Fibroblast of villous mesenchyme (primary cell): ENCODE data around the gene MICB. TPM values are rescaled to one million over a fixed set of nuclear protein-coding genes. Genes with fewer than 3 reads are reported as not detected.

Source experiments
- DNase-seq: peaks from one replicate; pipeline ENCODE4 v3.0.0-alpha.2; 2010; ENCODE audit warnings: low read depth
- H3K4me3 ChIP-seq: 2 replicates; pipeline ENCODE4 v1.5.1; 2011; ENCODE audit warnings: low read depth, mild to moderate bottlenecking, low read length
- total RNA-seq: library from RNA; depleted of rRNA; stranded (reverse); fragments of >200 nt; gene quantifications from 2 replicates; pipeline ENCODE4 v1.2.3, GENCODE V29; 2012
- TF ChIP-seq, protein P1 (sequence below): IDR thresholded peaks from 2 replicates; pipeline ENCODE4 v1.5.1; 2012; ENCODE audit warnings: low read depth, mild to moderate bottlenecking, low read length; ENCODE audit not compliant: insufficient read depth

MICB gene
- total RNA-seq, 1 donor = 30.7 TPM

DNA sequence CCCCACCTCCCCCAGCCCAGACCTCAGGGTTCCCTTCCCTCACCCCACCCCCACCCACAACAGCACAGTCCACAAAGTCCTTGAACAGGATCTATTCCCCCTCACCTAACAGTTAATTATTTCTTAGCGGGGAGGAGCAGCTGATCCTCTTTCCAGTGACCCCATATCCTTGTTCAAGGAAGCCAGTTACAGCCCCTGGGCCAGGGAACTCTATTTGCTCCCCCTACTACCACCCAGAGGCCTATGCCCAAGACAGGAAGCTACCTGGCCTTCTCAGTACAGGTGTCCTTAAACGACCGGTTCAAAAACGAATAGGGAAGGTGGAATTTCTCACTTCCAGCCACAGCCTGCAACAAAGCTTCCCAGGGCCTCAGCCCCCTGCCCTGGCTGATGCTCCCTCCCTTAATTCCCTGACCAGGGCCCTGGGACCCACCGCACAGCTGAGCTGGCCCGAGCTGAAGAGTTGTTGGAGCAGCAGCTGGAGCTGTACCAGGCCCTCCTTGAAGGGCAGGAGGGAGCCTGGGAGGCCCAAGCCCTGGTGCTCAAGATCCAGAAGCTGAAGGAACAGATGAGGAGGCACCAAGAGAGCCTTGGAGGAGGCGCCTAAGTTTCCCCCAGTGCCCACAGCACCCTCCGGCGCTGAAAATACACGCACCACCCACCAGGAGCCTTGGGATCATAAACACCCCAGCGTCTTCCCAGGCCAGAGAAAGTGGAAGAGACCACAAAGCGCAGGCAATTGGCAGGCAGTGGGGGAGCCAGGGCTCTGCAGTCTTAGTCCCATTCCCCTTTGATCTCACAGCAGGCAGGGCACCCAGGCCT, 31.6 kb downstream of the MICB start:
- TF ChIP-seq, protein P1, sequence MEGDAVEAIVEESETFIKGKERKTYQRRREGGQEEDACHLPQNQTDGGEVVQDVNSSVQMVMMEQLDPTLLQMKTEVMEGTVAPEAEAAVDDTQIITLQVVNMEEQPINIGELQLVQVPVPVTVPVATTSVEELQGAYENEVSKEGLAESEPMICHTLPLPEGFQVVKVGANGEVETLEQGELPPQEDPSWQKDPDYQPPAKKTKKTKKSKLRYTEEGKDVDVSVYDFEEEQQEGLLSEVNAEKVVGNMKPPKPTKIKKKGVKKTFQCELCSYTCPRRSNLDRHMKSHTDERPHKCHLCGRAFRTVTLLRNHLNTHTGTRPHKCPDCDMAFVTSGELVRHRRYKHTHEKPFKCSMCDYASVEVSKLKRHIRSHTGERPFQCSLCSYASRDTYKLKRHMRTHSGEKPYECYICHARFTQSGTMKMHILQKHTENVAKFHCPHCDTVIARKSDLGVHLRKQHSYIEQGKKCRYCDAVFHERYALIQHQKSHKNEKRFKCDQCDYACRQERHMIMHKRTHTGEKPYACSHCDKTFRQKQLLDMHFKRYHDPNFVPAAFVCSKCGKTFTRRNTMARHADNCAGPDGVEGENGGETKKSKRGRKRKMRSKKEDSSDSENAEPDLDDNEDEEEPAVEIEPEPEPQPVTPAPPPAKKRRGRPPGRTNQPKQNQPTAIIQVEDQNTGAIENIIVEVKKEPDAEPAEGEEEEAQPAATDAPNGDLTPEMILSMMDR = no peak
- DNase-seq = no peak
- no peak overlapping the region for H3K4me3 ChIP-seq

GRCh38 chr6:31530659-31531058, 32.7 kb downstream of the MICB start:
- H3K4me3 ChIP-seq = no peak overlapping the region
- TF ChIP-seq, protein P1 = no peak
- DNase-seq = no peak

GRCh38 chr6:31531162-31531561, 33.2 kb downstream of the MICB start:
- TF ChIP-seq, protein P1 = no peak
- DNase-seq = no peak

GRCh38 chr6:31531771-31532643, 34.1 kb downstream of the MICB start:
- no peak overlapping the region for H3K4me3 ChIP-seq
- no peak for DNase-seq
- TF ChIP-seq, protein P1 = no peak

More at GRCh38 chr6:31531162-31531561, 33.2 kb downstream of the MICB start:
- H3K4me3 ChIP-seq = no peak overlapping the region

- TF ChIP-seq, protein P1 = no peak
- DNase-seq = no peak
These were observed 34.9 kb downstream of the MICB start for GRCh38 chr6:31532644-31533454.

DNA sequence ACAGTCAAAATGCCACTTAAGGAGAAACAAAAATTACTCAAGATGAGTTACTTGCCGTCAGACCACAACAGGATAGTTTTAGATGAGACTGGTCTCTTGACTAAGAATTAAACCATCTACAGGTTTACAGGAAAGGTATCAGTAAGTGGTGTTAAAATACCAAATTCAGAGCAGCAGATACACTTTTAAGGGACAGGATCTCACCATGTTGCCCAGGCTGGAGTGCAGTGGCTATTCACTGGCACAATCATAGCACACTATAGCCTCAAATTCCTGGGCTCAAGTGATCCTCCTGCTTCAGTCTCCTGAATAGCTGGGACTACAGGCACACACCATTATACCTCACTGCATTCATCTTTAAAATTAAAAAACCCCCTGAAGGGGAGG, 35.5 kb downstream of the MICB start:
- TF ChIP-seq, protein P1 = no peak
- no peak for DNase-seq
- no peak overlapping the region for H3K4me3 ChIP-seq

More at GRCh38 chr6:31532644-31533454, 34.9 kb downstream of the MICB start:
- no peak overlapping the region for H3K4me3 ChIP-seq
